Thymus (tissue), 14 donors: ENCODE data around the gene IPPK. TPM values are rescaled to one million over a fixed set of nuclear protein-coding genes. Genes with fewer than 3 reads are reported as not detected.
A peak's percentile ranks its signal among the peaks of the same experiment; 100 is the strongest.

Experiments used
- DNase-seq, 9 donors: peaks; one replicate each; pipeline ENCODE4 v3.0.0-alpha.2; 2013; ENCODE audit warnings: low spot score in 9 of 9, low read depth in 6 of 9, missing footprints in 1 of 9
- H3K27ac ChIP-seq, 2 donors: one replicate each; pipeline ENCODE4 v1.5.1; 2013; ENCODE audit warnings: control low read depth in 1 of 2, low read depth in 1 of 2, low read length in 1 of 2, mild to moderate bottlenecking in 1 of 2, moderate library complexity in 1 of 2
- H3K27me3 ChIP-seq, 2 donors: one replicate each; pipeline ENCODE4 v1.5.1; 2013; ENCODE audit warnings: low read length in 1 of 2; ENCODE audit not compliant: control insufficient read depth in 2 of 2, insufficient read depth in 1 of 2
- H3K36me3 ChIP-seq, 2 donors: one replicate each; pipeline ENCODE4 v1.5.1; 2013; ENCODE audit warnings: low read length in 1 of 2, mild to moderate bottlenecking in 1 of 2, moderate library complexity in 1 of 2; ENCODE audit not compliant: control insufficient read depth in 2 of 2, insufficient read depth in 2 of 2
- H3K4me1 ChIP-seq, 2 donors: one replicate each; pipeline ENCODE4 v1.5.1; 2013; ENCODE audit warnings: low read length in 2 of 2; ENCODE audit not compliant: control insufficient read depth in 2 of 2, insufficient read depth in 2 of 2
- H3K4me3 ChIP-seq, 2 donors: one replicate each; pipeline ENCODE4 v1.5.1; 2013; ENCODE audit warnings: low read length in 2 of 2, control low read depth in 1 of 2, mild to moderate bottlenecking in 1 of 2
- H3K9me3 ChIP-seq, 2 donors: one replicate each; pipeline ENCODE4 v1.5.1; 2013; ENCODE audit warnings: low read length in 1 of 2, mild to moderate bottlenecking in 1 of 2; ENCODE audit not compliant: control insufficient read depth in 2 of 2, insufficient read depth in 1 of 2
- WGBS: extraction: QIAGEN DNeasy Blood & Tissue Kit; methylation state at CpG from one replicate; pipeline ENCODE4 v1.1.7; 2013; 5-methylcytosine and 5-hydroxymethylcytosine counted together
- long read RNA-seq, 10 donors: transcript quantifications; one replicate each; lab custom pipeline, GENCODE V29; 2026
- polyA plus RNA-seq: library from polyadenylated mRNA; stranded (reverse); fragments of 200-250 nt; gene quantifications from one replicate; pipeline ENCODE4 v1.2.3, GENCODE V29; 2013
- total RNA-seq: library from RNA; stranded (reverse); fragments of 120-200 nt; gene quantifications from one replicate; pipeline ENCODE4 v1.2.4, GENCODE V29; 2013
- donor health status: healthy.

The IPPK gene, protein sequence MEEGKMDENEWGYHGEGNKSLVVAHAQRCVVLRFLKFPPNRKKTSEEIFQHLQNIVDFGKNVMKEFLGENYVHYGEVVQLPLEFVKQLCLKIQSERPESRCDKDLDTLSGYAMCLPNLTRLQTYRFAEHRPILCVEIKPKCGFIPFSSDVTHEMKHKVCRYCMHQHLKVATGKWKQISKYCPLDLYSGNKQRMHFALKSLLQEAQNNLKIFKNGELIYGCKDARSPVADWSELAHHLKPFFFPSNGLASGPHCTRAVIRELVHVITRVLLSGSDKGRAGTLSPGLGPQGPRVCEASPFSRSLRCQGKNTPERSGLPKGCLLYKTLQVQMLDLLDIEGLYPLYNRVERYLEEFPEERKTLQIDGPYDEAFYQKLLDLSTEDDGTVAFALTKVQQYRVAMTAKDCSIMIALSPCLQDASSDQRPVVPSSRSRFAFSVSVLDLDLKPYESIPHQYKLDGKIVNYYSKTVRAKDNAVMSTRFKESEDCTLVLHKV
- total RNA-seq (5.7 TPM), polyA plus RNA-seq (10.5 TPM)
- long read RNA-seq, donor 1 = 0 reads
- long read RNA-seq, donor 2 = 0 reads
- long read RNA-seq, donor 3, full-length matches to known transcripts = 1 of 1 reads
- long read RNA-seq, donor 3, partial matches to known transcripts = 0 of 1 reads
- long read RNA-seq, donor 3, other reads (novel, unspliced or antisense) = 0 of 1 reads
- long read RNA-seq, donor 4, full-length matches to known transcripts = 3 of 3 reads
- long read RNA-seq, donor 4, partial matches to known transcripts = 0 of 3 reads
- long read RNA-seq, donor 4, other reads (novel, unspliced or antisense) = 0 of 3 reads
- long read RNA-seq, donor 5, full-length matches to known transcripts = 1 of 1 reads
- long read RNA-seq, donor 5, partial matches to known transcripts = 0 of 1 reads
- long read RNA-seq, donor 5, other reads (novel, unspliced or antisense) = 0 of 1 reads
- long read RNA-seq, donor 6, full-length matches to known transcripts = 2 of 2 reads
- long read RNA-seq, donor 6, partial matches to known transcripts = 0 of 2 reads
- long read RNA-seq, donor 6, other reads (novel, unspliced or antisense) = 0 of 2 reads
- long read RNA-seq, donor 7, full-length matches to known transcripts = 2 of 2 reads
- long read RNA-seq, donor 7, partial matches to known transcripts = 0 of 2 reads
- long read RNA-seq, donor 7, other reads (novel, unspliced or antisense) = 0 of 2 reads
- long read RNA-seq, donor 8, full-length matches to known transcripts = 1 of 1 reads
- long read RNA-seq, donor 8, partial matches to known transcripts = 0 of 1 reads
- long read RNA-seq, donor 8, other reads (novel, unspliced or antisense) = 0 of 1 reads
- long read RNA-seq, donor 9 = 0 reads
- long read RNA-seq, donor 10 = 0 reads

DNA sequence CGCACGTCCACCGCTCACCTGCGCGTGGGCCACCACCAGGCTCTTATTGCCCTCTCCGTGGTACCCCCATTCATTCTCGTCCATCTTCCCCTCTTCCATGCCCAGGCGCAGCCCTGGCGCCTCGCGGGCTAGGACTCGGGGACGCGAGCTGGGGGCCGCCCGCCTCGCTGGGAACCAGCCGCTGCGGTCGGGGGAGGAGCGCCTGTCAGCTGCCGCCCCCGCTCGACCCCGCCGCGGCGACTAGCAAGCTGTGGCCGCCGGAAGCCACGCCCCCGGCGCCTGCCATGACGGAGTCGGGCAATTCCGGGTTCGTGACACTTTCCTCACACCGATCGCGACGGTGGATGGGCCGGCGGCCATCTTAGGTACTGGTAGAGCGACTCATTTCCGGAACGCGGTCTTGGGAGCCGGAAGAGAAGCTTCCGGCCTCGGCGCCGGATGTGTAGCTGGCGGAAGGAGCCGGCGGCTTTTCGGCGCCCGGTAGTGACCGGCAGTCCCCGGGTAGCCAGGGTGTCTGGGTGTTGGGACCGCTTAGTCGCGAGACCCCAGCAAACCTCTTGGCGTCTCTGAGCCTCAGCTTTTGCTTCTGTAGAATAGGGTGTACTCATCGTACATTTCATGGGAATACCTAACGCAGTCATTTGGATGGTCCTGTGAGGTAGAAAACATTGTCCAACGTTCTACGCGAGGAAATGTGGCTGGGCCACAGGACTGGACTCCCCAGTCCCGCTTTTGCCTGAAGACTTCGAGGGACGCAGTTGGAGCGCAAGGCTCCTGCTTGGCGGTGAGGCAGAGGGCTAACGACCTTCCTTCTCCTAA is at the start of gene IPPK:
Gene IPPK (minus strand): TSS at position 242 of the 819 bp plus-strand sequence. CDS start 143 bp downstream, at position 99.
- WGBS = under 1% methylated on average over 75 of the region's 75 CpGs
- peaks cover 6 to 7% of the 10 kb centered on the region in 2 donors for H3K36me3 ChIP-seq
- H3K27me3 ChIP-seq = no peaks in the 10 kb centered on the region
- H3K4me3 ChIP-seq = peak within 1 kb of the TSS; percentile 65 to 97
- DNase-seq = peak; percentile 92 to 99 (median 97)
- H3K27ac ChIP-seq = peak within 1 kb of the TSS; percentile 51 to 75
- H3K9me3 ChIP-seq = no peaks in the 10 kb centered on the region
- peaks cover 20% of the 10 kb centered on the region in 2 donors for H3K4me1 ChIP-seq

DNA sequence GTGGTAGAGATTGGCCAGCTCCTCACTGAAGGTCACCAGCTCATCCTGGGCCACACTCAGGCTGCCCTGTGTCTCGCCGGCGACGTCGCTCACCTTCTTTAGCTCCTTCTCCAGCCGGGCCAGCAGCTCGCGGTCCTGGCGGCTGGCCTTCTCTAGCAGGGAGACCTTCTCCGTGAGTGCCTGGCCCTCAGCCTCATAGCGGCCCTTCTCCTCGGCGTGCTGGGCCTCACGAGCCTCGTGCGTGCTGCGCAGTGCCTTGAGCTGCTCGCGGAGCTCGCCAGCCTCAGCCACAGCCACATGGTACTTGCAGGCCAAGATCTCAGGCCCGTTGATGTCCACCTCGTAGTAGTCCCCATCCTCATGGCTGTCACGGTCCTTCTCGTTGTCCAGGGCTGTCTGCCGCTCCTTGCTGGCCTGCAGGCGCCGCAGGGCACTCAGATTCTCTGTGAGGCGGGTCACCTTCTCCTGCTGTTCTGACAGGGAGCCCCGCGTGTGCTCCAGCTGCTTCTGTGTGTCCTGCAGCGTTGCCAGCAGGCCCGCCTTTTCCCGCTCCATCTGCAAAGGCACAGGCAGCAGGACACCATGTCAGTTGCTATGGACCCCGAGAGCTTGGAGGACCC is 49.2 kb upstream of the IPPK start:
- no peak overlapping the region for H3K27ac ChIP-seq
- peaks cover 84 to 88% of the 10 kb centered on the region in 2 donors for H3K36me3 ChIP-seq
- no peak overlapping the region for H3K4me3 ChIP-seq
- no peaks in the 10 kb centered on the region for H3K27me3 ChIP-seq
- no peaks in the 10 kb centered on the region for H3K4me1 ChIP-seq
- peaks cover 0 to 6% of the 10 kb centered on the region in 2 donors for H3K9me3 ChIP-seq
- 96% methylated on average over 34 of the region's 34 CpGs for WGBS
- no peak for DNase-seq

DNA sequence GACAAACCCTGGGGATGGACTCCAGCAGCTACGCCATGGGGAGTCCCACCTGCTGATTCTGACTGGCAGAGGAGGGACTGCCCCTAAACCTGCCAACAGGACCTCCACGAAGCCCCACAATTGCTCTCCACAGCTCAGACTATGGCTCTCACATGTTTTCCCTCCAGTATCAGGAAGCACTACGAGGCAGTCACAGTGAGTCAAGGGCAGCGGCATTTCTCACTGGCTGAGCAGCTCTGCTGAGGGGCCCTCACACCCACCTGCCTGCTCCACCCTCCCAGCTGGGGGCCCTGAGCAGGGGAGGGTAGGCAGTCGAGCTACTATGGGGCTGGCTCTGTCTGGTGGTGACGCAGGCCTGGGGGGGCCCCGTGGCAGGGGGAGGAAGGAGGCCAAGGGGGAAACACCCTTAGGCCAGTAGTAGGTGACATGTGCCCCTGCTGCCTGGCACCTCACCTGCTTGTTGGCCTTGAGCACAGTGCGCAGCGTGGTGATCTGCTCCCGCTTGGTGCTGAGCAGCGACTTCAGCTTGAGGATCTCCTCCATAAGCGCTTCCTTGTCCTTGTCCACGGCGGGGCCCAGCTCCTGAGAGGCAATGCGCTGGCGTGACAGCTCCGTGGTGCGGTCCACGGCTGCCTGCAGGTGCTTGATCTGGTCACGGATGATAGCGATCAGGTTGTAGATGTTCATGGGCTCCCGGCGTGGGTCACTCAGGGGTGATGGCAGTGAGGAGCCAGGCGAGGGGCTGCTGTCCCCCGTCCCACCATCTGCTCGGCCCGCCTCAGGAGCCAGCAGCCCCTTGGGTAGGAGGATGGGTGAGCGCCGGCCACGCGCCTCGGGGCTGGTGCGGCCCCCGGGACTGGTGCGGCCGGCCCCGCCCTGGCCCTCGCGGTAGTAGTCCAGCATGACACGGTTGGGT is 48.4 kb upstream of the IPPK start:
- no peaks in the 10 kb centered on the region for H3K4me1 ChIP-seq
- WGBS = 95% methylated on average over 40 of the region's 40 CpGs
- no peak overlapping the region for H3K27ac ChIP-seq
- H3K9me3 ChIP-seq = peaks cover 0 to 6% of the 10 kb centered on the region in 2 donors
- no peak overlapping the region for H3K4me3 ChIP-seq
- H3K27me3 ChIP-seq = no peaks in the 10 kb centered on the region
- H3K36me3 ChIP-seq = peaks cover 91 to 95% of the 10 kb centered on the region in 2 donors
- no peak for DNase-seq

DNA sequence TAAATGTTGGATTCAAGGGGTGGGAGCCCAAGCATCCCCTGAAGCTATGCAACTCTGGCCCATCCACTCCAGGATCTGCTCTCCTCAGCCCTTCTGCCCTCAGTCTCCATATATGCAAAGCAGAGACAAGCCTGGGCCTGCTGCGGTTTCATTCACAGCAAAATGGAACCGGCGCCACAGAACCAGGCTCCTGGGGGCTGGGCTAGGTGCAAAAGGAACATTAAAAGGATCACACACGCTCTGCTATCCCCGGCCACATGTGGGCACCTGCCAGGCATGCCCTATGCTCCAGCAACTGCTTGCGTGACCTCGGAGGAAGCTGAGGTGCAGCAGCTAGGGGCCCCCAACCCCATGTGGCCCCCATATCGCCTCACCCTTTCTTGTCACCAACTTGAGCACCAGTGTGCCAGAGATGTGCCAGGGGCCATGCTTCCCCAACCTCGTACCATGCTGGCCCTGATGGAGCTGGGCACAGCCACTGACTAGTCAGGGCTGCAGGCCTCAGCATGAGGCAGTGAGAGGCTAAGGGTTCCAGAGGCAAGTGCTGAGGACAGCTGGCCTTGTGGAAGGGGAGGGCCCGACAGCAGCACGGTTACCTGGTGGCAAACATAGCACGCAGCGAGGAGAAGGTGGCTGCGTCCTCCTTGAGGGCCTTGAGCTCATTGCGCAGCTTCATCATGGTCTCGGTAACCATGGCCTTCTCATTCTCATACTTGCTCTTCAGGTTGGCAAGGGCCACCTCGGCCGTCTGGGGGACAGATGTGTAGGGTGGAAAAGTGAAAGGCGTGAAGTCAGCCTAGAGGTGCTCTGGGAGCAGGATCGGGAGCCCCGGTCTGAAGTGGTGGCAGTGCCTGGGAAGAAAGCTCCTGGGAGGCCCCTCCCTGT is 47.5 kb upstream of the IPPK start:
- Histone ChIP-seq H3K27me3 (no peaks in the 10 kb centered on the region), H3K9me3 (peaks cover 0 to 6% of the 10 kb centered on the region in 2 donors), H3K4me1 (no peaks in the 10 kb centered on the region), H3K4me3 (no peak overlapping the region), H3K27ac (no peak overlapping the region), H3K36me3 (peaks cover 85 to 96% of the 10 kb centered on the region in 2 donors)
- DNase-seq = no peak
- WGBS = 96% methylated on average over 21 of the region's 21 CpGs

DNA sequence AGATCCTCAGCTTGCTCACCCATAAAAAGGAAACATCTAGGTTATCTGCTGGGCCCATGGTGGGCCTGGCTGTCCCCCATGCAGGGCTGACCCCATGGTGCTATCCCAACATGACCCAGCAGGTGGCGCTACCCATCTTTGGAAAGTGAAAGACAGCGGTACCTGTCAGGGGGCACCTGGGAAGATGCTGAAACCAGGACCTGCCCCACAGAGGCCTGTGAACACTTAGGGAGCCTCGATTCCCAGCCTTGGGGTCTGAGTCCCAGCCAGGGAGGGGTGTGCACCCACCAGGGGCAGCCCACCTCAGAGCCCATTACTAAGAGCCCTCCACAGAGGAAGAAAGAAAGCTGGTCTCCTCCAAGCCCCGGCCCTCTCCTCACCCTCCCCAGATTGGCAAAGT is 46.6 kb upstream of the IPPK start:
- Histone ChIP-seq H3K27ac (no peak overlapping the region), H3K4me1 (no peaks in the 10 kb centered on the region), H3K27me3 (no peaks in the 10 kb centered on the region), H3K9me3 (peaks cover 0 to 6% of the 10 kb centered on the region in 2 donors), H3K36me3 (peaks cover 80 to 94% of the 10 kb centered on the region in 2 donors), H3K4me3 (no peak overlapping the region)
- WGBS = 58% methylated on average over 4 of the region's 4 CpGs
- DNase-seq = peak; percentile 29 to 81 (median 56)

DNA sequence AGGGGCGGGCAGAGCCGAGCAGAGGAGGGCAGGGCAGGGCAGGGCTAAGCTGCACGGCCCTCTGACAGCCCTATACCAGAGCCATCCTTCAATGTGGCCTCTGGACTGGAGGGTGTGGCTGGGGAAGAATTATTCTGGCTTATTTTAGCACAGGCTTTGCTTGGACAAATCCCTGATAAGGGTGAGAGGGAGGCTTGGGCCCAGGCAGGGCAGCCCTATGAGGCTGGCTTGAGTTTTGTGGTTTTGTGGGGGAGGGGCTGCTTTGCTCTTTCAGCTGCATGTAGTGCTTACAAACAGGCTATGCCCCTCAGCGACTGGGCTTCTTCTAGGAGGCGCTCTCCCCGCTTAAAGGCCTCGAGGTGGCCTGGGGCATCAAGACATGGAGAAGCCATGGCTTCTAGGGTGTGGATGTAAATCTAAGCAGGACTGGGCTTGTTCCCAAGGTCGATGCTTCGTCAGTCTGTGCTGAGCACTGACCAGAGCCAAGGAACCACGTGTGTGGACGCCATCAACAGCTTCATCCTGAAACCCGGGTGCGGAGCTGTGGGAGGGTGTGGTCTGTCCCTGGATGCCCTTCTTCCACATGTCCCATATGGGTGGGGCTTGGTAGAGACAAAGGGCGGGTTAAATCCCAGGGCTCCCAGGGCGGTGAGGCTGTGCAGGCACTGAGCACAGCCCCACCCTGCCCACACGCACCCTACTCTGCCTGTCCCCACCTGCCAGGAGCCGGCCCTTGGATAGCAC is 45.7 kb upstream of the IPPK start:
- H3K4me1 ChIP-seq = no peaks in the 10 kb centered on the region
- WGBS = 96% methylated on average over 17 of the region's 17 CpGs
- H3K9me3 ChIP-seq = peaks cover 0 to 6% of the 10 kb centered on the region in 2 donors
- no peaks in the 10 kb centered on the region for H3K27me3 ChIP-seq
- no peak overlapping the region for H3K27ac ChIP-seq
- H3K36me3 ChIP-seq = peaks cover 78 to 91% of the 10 kb centered on the region in 2 donors
- DNase-seq = no peak
- H3K4me3 ChIP-seq = no peak overlapping the region
